Peyer's patch (tissue), 4 donors: ENCODE results near the gene ZC3H15. TPM values are rescaled to one million over a fixed set of nuclear protein-coding genes. Genes with fewer than 3 reads are reported as not detected.

Experiments
- DNase-seq, 3 donors: peaks; one replicate each; pipeline ENCODE4 v3.0.0-alpha.2; 2017 to 2019
- H3K27ac ChIP-seq, 4 donors: fragments of 200-600 bp; sonication (generic); one replicate each; pipeline ENCODE4 v1.5.1; 2016 to 2019
- H3K27me3 ChIP-seq, 2 donors: fragments of 200-600 bp; sonication (generic); one replicate each; pipeline ENCODE4 v1.5.1; 2019
- H3K36me3 ChIP-seq, 3 donors: fragments of 200-600 bp; sonication (generic); one replicate each; pipeline ENCODE4 v1.5.1; 2016 to 2019
- H3K4me1 ChIP-seq, 4 donors: fragments of 200-600 bp; sonication (generic); one replicate each; pipeline ENCODE4 v1.5.1; 2016 to 2019
- H3K4me3 ChIP-seq, 4 donors: fragments of 200-600 bp; sonication (generic); 1 replicate in 3 of 4; 2 replicates in 1 of 4; pipeline ENCODE4 v1.5.1; 2016 to 2019; ENCODE audit warnings: mild to moderate bottlenecking in 1 of 4
- H3K9me3 ChIP-seq, 4 donors: fragments of 200-600 bp; sonication (generic); one replicate each; pipeline ENCODE4 v1.5.1; 2016 to 2019; ENCODE audit warnings: mild to moderate bottlenecking in 1 of 4
- CTCF ChIP-seq, 6 experiments: fragments of 450-650 bp in 4 of 6; fragments of 200-600 bp in 2 of 6; sonication (generic) in 1 of 6; IDR thresholded peaks; one replicate each; pipeline ENCODE4 v1.5.1; 2017 to 2019; ENCODE audit warnings: antibody characterized with exemption in 6 of 6, mild to moderate bottlenecking in 3 of 6, moderate library complexity in 1 of 6
- POLR2A ChIP-seq, 2 donors: fragments of 450-650 bp; IDR thresholded peaks; one replicate each; pipeline ENCODE4 v1.5.1; 2017; ENCODE audit warnings: antibody characterized with exemption in 2 of 2, mild to moderate bottlenecking in 2 of 2, moderate library complexity in 2 of 2
- total RNA-seq, 4 donors: library from RNA; depleted of rRNA; stranded (reverse); fragments of >200 nt; gene quantifications; one replicate each; pipeline ENCODE4 v1.1.0, GENCODE V29; 2016

Gene ZC3H15
- total RNA-seq, 4 donors from 2014 or later: 39.7 to 82.5 (median 65.0) TPM

GRCh38 chr2:186484062-186484735 lies 1.9 kb upstream of the ZC3H15 start:
- no peak for DNase-seq
- H3K36me3 ChIP-seq: no peaks in the 10 kb centered on the region

GRCh38 chr2:186485576-186485870 lies 537 bp upstream of the ZC3H15 start:
- Histone ChIP-seq H3K4me3 (peak overlapping the region; percentile 69 to 98 (median 79)), H3K27me3 (no peaks in the 10 kb centered on the region), H3K4me1 (peaks cover 0 to 38% (median 5%) of the 10 kb centered on the region in 4 donors), H3K27ac (peak overlapping the region; percentile 84 to 94 (median 90)), H3K36me3 (no peaks in the 10 kb centered on the region), H3K9me3 (no peaks in the 10 kb centered on the region)
- TF ChIP-seq POLR2A (IDR thresholded peaks at IDR 0.05) (no peak), CTCF (IDR thresholded peaks at IDR 0.05) (no peak)
- no peak for DNase-seq

More at GRCh38 chr2:186484062-186484735, 1.9 kb upstream of the ZC3H15 start:
- peaks cover 0 to 27% (median 5%) of the 10 kb centered on the region in 4 donors for H3K4me1 ChIP-seq
- H3K27ac ChIP-seq: peak overlapping the region in 3 of 4 donors; percentile 72 to 90 (median 84)
- no peak for TF ChIP-seq CTCF (IDR thresholded peaks at IDR 0.05)
- TF ChIP-seq POLR2A (IDR thresholded peaks at IDR 0.05): no peak
- no peaks in the 10 kb centered on the region for H3K27me3 ChIP-seq
- H3K4me3 ChIP-seq: peak overlapping the region in 2 of 4 donors; percentile 72 to 98
- H3K9me3 ChIP-seq: no peaks in the 10 kb centered on the region

- Histone ChIP-seq H3K27ac (peak overlapping the region; percentile 84 to 94 (median 90)), H3K4me1 (peaks cover 0 to 49% (median 5%) of the 10 kb centered on the region in 4 donors)
- DNase-seq: no peak
Measured at GRCh38 chr2:186486651-186487647, 889 bp downstream of the ZC3H15 start.

GRCh38 chr2:186493564-186494085 lies 7.6 kb downstream of the ZC3H15 start:
- Histone ChIP-seq H3K27me3 (no peaks in the 10 kb centered on the region), H3K27ac (no peak overlapping the region), H3K4me1 (peaks cover 0 to 28% (median under 1%) of the 10 kb centered on the region in 4 donors), H3K9me3 (no peaks in the 10 kb centered on the region), H3K36me3 (peaks cover 0 to 30% (median 0%) of the 10 kb centered on the region in 3 donors), H3K4me3 (no peak overlapping the region)
- no peak for DNase-seq
- TF ChIP-seq POLR2A (IDR thresholded peaks at IDR 0.05) (no peak), CTCF (IDR thresholded peaks at IDR 0.05) (no peak)

More at GRCh38 chr2:186486651-186487647, 889 bp downstream of the ZC3H15 start:
- no peaks in the 10 kb centered on the region for H3K36me3 ChIP-seq
- no peaks in the 10 kb centered on the region for H3K9me3 ChIP-seq
- peak overlapping the region; percentile 69 to 98 (median 79) for H3K4me3 ChIP-seq
- no peaks in the 10 kb centered on the region for H3K27me3 ChIP-seq
- TF ChIP-seq CTCF (IDR thresholded peaks at IDR 0.05) (no peak), POLR2A (IDR thresholded peaks at IDR 0.05) (no peak)

GRCh38 chr2:186496401-186496800 lies 10.3 kb downstream of the ZC3H15 start:
- Histone ChIP-seq H3K4me1 (peaks cover 0 to 2% (median 0%) of the 10 kb centered on the region in 4 donors), H3K27ac (no peak overlapping the region), H3K4me3 (no peak overlapping the region), H3K9me3 (no peaks in the 10 kb centered on the region), H3K27me3 (no peaks in the 10 kb centered on the region), H3K36me3 (peaks cover 0 to 55% (median 0%) of the 10 kb centered on the region in 3 donors)
- no peak for DNase-seq
- TF ChIP-seq CTCF (IDR thresholded peaks at IDR 0.05): no peak
- no peak for TF ChIP-seq POLR2A (IDR thresholded peaks at IDR 0.05)
